ENCODE measurements around the gene RPL13A.
A peak's percentile ranks its signal among the peaks of the same experiment; 100 is the strongest.

Gene RPL13A

GRCh38 chr19:49487277-49488045, at the start of gene RPL13A:
TSS of gene RPL13A (plus strand) at chr19:49487608. CDS start at chr19:49487630, 22 bp downstream.
- DNase-seq (ENCODE audit: low read depth), result peak; percentile 95
- no peak for TF ChIP-seq CTCF (conservative IDR thresholded peaks at IDR 0.05; ENCODE audit: low read depth, low read length)
- peak within 1 kb of the TSS; percentile 100 for H3K4me3 ChIP-seq (ENCODE audit: low read length)

GRCh38 chr19:49438261-49438660, 49.1 kb upstream of the RPL13A start:
- TF ChIP-seq CTCF (conservative IDR thresholded peaks at IDR 0.05; ENCODE audit: low read depth, low read length), result no peak
- no peak overlapping the region for H3K4me3 ChIP-seq (ENCODE audit: low read length)
- no peak for DNase-seq (ENCODE audit: low read depth)

- no peak overlapping the region for H3K4me3 ChIP-seq (ENCODE audit: low read length)
- TF ChIP-seq CTCF (conservative IDR thresholded peaks at IDR 0.05; ENCODE audit: low read depth, low read length), result no peak
- DNase-seq (ENCODE audit: low read depth), result no peak
Measured at GRCh38 chr19:49439836-49440235, 47.6 kb upstream of the RPL13A start.

- no peak overlapping the region for H3K4me3 ChIP-seq (ENCODE audit: low read length)
- TF ChIP-seq CTCF (conservative IDR thresholded peaks at IDR 0.05; ENCODE audit: low read depth, low read length), result no peak
Measured at GRCh38 chr19:49440439-49441209, 46.8 kb upstream of the RPL13A start.

GRCh38 chr19:49441210-49441959, 46.0 kb upstream of the RPL13A start, which contains the start of gene SLC17A7:
TSS of gene SLC17A7 (minus strand) at chr19:49441527. CDS start at chr19:49441379, 148 bp downstream.
- no peak for TF ChIP-seq CTCF (conservative IDR thresholded peaks at IDR 0.05; ENCODE audit: low read depth, low read length)
- peak within 1 kb of the TSS; percentile 3 for H3K4me3 ChIP-seq (ENCODE audit: low read length)
- DNase-seq (ENCODE audit: low read depth), result no peak

More at GRCh38 chr19:49440439-49441209, 46.8 kb upstream of the RPL13A start:
- no peak for DNase-seq (ENCODE audit: low read depth)

GRCh38 chr19:49441960-49442350, 45.5 kb upstream of the RPL13A start:
- TF ChIP-seq CTCF (conservative IDR thresholded peaks at IDR 0.05; ENCODE audit: low read depth, low read length), result no peak

More at GRCh38 chr19:49441960-49442350, 45.5 kb upstream of the RPL13A start:
- no peak overlapping the region for H3K4me3 ChIP-seq (ENCODE audit: low read length)
- DNase-seq (ENCODE audit: low read depth), result no peak
